HG03571 (cell line): Measurements from ENCODE around the gene ANGPTL2.

ENCODE experiments used
- ATAC-seq: cut with Tn5 transposase; IDR thresholded peaks from one replicate; pipeline ENCODE4 v1.9.1; 2021; ENCODE audit not compliant: unreplicated experiment

Gene ANGPTL2

GRCh38 chr9:127137640-127138360, 15.4 kb upstream of the ANGPTL2 start:
- ATAC-seq: no peak

- ATAC-seq: no peak
Measured at GRCh38 chr9:127136880-127137639, 14.6 kb upstream of the ANGPTL2 start.

DNA sequence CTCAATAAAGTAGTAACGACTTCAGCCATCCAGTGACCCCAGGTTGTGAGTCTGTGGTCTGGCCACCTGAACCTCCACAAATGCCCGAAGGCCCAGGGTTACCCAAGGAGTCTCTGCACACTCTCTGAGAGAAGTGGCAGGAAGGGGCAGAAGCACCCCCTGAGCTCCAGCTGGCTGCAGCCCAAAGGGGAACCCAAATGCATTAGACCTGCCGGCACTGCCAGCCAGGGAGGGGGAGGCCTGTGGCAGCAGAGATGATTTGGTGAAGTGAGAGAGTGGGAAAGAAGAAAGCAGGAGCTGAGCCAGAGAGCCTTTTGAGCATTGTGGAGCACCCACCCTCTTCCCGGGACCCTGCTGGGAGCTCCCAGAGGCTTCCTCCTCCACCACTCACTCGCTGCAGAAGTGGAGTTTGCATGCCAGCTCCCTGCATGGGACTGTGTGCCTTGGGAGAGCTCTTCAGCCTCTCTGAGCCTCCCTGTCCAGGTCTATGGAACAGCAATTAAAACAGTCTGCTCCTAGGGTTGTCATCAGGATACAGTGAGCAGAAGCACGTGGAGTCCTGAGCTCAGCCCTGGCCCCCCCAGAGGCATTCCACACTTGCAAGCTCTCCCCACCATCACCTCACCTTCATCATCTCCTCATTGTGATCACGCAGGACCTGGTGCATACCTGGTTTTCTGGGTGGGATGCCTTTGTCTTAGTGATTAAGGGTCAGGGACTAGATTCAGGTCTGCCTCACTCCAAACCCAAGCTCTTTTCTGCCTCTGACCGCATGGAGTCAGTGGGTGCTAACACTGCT, 13.8 kb upstream of the ANGPTL2 start:
- ATAC-seq: no peak

- ATAC-seq: no peak
Measured at GRCh38 chr9:127135056-127135745, 12.8 kb upstream of the ANGPTL2 start.

GRCh38 chr9:127133739-127134167, 11.3 kb upstream of the ANGPTL2 start:
- ATAC-seq: no peak

DNA sequence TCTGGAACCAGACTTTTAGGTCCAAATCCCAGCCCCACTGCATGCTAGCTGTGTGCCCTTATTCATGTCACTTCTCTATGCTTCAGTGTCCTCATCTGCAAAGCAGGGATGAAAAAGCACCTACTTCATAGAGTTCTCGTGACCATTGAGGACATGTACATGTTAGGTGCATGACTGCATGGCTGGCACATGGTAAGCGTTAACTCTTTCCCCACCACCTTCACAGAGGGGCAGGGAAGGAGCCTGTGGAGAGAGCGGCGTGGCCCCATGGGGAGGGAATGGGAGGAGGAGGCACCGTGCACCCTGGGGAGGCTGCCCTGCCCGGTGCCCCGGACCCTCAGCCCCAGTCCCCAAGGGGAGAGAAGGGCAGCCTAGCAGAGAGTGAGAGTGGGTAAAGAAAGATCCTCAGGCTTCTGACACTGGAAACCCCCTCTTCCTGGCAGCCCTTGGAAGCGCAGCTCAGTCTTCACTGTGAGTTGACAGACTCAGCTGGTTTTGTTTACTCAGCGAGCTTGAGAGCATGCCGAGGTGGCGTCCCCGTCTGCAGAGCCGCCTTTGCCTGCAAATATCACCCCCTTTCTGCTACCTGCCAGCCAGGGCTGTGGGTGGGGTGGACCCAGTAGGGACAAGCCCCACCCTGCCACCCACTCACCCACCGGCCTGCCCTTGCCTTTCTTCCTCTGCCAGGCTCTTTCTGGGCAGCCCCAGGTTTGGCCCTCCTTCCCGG, 10.6 kb upstream of the ANGPTL2 start:
- ATAC-seq: no peak

- no peak for ATAC-seq
Measured at GRCh38 chr9:127132375-127132774, 9.9 kb upstream of the ANGPTL2 start.

- ATAC-seq: no peak
Measured at GRCh38 chr9:127131871-127132270, 9.4 kb upstream of the ANGPTL2 start.

GRCh38 chr9:127130661-127131538, 8.5 kb upstream of the ANGPTL2 start:
- no peak for ATAC-seq

DNA sequence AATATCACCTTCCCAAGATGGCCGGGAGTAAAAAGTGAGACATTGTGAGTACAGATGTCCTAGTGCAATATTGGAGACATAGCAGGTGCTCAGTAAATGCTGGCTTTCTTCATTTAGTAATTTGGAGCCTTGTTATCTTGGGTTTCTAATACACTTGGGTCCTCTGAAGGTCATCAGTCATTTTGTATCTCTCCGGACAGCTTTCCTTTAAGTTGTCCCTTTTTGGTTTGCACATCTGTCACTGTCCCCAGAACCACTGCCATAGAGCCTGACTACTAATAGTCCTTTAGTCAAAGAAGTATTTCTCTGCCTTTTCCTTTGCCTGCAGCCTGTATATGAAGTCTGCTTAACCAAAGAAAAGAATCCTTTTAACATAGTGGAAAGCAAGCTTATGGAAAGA, 7.8 kb upstream of the ANGPTL2 start:
- ATAC-seq: no peak

GRCh38 chr9:127129718-127130085, 7.3 kb upstream of the ANGPTL2 start:
- no peak for ATAC-seq

DNA sequence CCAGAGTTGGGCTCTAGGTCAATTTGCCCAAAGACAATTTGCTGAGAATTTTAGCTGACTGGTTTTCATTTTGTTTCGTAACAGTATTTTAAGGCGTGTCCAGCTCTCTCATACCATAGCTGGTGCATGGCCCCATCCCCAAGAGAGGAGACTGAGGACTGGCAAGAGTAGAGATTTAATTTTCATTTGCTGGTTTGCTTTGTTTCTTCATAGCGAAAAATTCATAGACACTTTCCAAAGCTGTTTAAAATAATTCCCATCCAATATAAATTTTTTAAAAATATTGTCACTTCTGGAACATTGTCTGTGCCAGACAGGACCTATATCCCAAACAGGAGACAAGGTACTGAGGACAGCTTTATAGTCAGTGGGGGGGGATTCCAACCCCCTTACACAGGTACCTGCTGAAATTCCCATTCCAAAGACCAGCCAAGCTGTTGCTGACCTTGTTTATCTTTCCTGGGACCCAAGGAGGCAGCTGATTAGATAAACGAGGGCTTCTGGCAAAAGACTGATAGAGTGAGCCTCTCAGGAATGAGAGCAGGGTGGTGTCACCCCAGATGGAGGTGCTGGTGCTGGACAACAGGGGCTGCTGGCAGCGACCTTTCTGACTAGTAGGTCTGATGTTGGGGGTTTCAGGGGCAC, 6.8 kb upstream of the ANGPTL2 start:
- no peak for ATAC-seq

DNA sequence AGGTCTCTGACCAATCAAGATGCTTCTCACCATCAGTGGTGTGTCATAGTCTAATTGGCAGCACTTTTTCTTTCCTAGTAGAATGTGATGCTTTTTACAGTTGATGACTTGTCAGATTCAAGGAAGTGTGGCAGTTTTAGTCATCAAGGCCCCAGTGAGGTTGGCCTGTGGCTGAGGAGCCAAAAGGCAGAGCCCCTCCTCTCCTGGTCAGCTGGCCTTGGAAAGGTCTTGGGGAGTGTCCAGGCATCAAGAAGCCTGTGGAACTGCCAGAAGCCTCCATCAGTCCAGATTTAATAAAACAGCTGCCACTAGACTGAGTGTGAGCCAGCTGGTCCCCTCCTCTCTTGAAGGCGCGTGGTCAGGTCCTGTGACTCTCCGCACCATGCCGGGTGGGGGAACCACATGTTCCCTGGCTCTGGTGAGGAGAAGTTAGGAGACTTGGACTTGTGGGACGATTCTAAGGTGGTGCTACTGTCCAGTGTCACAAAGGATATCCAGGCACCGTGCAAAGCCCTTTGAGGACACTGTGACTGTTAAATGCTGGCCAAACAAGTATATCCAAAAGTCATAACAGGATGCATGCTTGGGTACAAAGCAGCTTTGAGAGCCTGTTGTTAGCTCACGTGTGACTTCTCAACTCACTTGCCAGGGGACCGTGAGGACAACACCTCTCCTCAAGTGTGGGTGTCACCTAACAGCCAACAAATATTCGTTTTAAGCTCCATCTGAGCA, 6.1 kb upstream of the ANGPTL2 start:
- ATAC-seq: no peak

GRCh38 chr9:127126971-127127370, 4.5 kb upstream of the ANGPTL2 start:
- no peak for ATAC-seq

- ATAC-seq: no peak
Measured at GRCh38 chr9:127124792-127125191, 2.4 kb upstream of the ANGPTL2 start.

GRCh38 chr9:127124111-127124531, 1.7 kb upstream of the ANGPTL2 start:
- ATAC-seq: no peak

- ATAC-seq: no peak
Measured at GRCh38 chr9:127123064-127123890, 842 bp upstream of the ANGPTL2 start.
